Measurements from ENCODE around the gene ADAM22.
"Not testable (repeated sequence)": the region's sequence is repeated elsewhere in the genome, so short reads cannot be mapped to it uniquely, and the experiment has no call there.

ADAM22 gene, protein sequence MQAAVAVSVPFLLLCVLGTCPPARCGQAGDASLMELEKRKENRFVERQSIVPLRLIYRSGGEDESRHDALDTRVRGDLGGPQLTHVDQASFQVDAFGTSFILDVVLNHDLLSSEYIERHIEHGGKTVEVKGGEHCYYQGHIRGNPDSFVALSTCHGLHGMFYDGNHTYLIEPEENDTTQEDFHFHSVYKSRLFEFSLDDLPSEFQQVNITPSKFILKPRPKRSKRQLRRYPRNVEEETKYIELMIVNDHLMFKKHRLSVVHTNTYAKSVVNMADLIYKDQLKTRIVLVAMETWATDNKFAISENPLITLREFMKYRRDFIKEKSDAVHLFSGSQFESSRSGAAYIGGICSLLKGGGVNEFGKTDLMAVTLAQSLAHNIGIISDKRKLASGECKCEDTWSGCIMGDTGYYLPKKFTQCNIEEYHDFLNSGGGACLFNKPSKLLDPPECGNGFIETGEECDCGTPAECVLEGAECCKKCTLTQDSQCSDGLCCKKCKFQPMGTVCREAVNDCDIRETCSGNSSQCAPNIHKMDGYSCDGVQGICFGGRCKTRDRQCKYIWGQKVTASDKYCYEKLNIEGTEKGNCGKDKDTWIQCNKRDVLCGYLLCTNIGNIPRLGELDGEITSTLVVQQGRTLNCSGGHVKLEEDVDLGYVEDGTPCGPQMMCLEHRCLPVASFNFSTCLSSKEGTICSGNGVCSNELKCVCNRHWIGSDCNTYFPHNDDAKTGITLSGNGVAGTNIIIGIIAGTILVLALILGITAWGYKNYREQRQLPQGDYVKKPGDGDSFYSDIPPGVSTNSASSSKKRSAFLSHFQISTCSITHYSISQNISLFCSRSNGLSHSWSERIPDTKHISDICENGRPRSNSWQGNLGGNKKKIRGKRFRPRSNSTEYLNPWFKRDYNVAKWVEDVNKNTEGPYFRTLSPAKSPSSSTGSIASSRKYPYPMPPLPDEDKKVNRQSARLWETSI

DNA sequence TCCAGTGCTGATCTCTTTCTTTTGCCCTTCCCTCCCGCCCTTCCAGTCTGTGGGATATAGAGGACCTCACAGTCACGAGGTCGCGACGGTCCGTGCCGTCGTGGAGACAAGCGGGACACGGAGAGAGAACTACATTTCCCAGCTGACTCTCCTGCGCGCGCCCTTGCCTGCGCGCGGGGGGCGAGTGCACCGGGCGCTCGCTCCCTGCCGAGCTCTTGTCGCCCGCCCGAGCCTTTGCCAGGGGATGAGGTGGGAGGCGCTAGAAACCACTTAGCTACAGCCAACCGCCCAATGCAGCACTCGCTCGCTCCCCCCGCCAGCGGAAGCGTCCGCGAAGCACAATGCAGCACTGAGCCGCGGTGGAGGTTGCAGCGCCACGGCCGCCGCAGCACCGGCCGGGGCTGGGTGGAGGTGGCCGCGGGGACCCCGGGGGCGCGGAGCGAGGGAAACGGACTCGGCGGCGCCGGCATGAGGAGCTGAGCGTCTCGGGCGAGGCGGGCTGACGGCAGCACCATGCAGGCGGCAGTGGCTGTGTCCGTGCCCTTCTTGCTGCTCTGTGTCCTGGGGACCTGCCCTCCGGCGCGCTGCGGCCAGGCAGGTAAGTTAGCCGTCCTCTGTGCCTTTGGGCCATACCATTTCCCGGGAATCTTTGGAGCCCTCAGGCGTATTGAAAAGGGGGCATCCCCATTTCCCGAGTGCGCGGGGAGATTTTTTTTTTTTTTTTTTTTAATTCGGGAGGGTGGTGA, at the start of gene ADAM22:
Gene ADAM22 (plus strand): TSS at position 299 of the 746 bp plus-strand sequence. CDS start 215 bp downstream, at position 514.
- DNase-seq = peak; percentile 89

DNA sequence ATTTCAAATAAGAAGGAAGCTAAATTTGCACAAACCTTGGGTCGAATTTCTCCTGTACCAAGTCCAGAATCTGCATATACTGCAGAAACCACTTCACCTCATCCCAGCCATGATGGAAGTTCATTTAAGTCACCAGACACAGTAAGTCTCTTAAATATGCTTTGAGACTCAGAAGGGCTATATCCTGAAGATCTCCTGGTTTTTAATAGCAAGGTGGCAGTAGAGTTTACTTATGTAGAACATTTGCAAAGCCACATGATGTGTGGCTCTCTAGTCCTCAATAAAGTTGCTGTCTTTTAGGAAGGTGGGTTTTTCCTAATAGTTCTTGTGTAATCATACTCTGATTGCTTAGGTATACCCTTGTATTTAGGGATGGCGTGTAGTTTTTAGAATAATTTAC, 49.0 kb upstream of the ADAM22 start:
- no peak for DNase-seq

DNA sequence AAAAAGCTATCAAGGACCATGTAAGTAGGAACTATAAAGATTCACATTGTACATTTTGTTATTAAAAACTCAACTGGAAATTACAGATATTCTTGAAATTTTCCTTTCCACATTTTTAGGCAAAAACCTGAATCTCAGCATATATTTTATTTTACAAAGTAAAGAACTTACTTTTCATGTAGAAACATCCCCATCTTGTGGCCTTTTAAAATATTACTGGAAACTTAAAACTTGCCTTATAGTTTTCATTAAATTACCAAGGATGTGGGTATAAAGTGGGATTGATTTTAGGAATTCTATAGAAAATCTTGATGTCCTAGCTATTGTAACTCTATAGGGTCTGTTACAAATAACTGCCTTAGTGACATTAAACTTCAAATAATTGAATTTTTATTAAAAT, 47.2 kb upstream of the ADAM22 start:
- DNase-seq = no peak

DNA sequence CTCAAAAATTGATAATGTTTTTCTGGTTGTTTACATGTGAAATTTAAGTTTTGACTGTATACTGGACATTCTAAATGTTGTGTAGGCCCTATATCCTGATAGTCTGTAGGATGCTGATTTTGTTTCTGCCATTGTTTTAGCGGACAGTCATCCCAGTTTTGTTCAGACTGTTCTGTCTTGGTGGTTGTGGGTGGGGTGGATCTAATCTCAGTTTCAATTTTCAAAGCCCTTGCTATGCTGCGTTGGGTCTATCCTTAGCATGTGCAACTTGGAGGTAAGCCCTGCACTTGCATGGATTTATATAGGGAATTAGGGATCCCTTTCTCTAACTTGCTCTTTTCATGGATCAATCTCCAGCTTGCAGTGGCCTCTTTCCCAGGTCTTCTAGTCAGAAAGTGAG, 38.7 kb upstream of the ADAM22 start:
- DNase-seq = no peak

DNA sequence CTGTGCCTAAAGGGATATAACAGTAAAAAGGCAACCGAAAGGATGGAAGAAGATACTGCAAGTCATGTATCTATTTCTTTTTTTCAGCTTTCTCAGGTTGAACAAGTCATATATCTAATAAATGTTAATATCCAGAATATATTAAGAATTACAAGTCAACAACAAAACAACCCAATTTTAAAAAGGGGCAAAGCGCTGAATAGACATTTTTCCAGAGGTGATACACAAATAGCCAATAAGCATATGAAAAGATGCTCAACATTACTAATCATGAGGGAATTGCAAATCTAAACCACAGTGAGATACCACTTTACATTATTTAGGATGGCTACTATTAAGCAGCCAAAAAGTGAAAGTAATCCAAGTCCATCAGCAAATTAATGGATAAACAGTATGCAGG, 34.8 kb upstream of the ADAM22 start:
- no peak for DNase-seq

DNA sequence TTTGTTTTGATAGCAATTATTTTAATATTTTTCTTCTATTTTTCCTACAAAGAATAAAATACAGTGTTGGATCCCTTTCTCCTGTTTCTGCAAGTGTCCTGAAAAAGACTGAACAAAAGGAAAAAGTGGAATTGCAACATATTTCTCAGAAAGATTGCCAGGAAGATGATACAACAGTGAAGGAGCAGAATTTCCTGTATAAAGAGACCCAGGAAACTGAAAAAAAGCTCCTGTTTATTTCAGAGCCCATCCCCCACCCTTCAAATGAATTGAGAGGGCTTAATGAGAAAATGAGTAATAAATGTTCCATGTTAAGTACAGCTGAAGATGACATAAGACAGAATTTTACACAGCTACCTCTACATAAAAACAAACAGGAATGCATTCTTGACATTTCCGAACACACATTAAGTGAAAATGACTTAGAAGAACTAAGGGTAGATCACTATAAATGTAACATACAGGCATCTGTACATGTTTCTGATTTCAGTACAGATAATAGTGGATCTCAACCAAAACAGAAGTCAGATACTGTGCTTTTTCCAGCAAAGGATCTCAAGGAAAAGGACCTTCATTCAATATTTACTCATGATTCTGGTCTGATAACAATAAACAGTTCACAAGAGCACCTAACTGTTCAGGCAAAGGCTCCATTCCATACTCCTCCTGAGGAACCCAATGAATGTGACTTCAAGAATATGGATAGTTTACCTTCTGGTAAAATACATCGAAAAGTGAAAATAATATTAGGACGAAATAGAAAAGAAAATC, 26.7 kb upstream of the ADAM22 start:
- DNase-seq = not testable (repeated sequence)

DNA sequence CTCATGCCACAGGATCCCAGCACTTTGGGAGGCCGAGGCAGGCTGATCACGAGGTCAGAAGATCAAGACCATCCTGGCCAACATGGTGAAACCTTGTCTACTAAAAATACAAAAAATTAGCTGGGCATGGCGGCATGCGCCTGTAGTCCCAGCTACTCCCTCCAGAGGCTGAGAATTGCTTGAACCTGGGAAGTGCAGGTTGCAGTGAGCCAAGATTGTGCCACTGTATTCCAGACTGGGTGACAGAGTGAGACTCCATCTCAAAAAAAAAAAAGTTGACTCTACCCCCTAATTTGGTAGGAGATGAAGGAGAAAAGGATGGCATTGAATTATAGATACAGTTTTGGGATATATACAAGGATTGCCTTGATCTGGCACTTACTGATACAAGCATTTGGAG, 25.2 kb upstream of the ADAM22 start:
- DNase-seq = not testable (repeated sequence)

DNA sequence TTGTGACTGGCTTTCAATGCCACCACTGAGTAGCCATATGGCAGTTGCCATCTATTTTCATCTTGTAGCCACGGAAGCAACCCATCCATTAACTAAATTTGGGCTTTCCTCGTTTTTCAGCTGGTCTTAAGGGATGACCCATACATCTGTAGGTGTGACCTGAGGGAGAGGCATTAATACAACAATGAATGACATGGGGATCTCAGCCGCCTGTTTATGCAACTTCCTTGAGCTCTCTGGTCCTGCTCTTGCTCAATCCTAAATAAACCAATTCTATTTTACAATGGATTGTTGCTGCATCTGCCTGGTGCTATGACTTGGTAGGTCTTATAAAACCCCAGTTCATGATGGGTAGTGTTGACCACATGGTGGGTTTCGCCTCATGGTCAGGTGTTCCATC, 21.9 kb upstream of the ADAM22 start:
- DNase-seq = no peak

DNA sequence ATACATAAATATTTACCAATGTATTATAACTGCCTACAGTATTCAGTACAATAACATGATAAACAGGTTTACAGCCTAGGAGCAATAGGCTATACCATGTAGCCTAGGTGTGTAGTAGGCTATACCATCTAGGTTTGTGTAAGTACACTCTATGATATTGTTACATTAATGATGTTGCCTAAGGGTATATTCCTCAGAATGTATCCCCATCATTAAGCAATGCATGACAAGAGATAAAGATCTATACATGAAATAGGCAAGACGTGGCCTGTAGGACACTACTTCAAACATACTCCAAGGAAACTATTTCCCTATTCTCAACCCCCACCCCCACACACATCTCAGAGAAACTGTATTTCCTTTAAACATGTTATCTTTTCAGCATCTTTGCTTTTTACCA, 15.3 kb upstream of the ADAM22 start:
- no peak for DNase-seq

DNA sequence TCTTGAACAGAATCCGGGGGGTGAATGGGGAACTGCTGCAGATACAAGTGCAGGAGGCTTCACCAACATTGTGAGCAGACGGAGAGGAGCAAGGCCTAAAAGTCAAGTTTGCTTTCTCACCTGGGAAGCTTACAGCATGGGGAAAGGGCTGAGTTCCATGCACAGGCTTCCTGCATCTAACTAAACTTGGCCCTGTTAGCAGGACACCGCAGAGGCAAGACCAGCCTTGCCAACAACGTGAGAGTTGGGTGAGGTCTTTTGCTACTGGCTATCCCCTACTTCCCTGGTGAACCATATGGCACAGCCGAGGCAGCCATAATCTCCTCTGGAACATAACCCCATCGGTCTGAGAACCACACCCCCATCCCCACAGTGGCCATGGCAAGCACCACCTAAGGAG, 14.2 kb upstream of the ADAM22 start:
- no peak for DNase-seq

DNA sequence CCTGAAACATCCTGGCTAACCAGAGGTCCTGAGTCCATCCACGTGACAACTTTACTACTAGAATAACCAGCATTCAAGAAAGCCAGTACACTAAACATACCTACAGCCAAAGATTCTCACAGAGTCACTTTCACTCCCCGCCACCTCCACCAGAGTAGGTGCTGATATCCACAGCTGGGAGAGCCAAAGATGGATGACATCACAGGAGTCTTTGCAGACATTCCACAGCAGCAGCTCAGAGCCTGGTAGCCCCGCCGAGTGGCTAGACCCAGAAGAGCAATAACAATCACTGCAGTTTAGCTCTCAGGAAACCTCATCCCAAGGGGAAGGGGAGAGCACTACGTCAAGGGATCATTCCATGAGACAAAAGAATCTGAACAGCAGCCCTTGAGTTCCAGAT, 13.5 kb upstream of the ADAM22 start:
- DNase-seq = no peak

DNA sequence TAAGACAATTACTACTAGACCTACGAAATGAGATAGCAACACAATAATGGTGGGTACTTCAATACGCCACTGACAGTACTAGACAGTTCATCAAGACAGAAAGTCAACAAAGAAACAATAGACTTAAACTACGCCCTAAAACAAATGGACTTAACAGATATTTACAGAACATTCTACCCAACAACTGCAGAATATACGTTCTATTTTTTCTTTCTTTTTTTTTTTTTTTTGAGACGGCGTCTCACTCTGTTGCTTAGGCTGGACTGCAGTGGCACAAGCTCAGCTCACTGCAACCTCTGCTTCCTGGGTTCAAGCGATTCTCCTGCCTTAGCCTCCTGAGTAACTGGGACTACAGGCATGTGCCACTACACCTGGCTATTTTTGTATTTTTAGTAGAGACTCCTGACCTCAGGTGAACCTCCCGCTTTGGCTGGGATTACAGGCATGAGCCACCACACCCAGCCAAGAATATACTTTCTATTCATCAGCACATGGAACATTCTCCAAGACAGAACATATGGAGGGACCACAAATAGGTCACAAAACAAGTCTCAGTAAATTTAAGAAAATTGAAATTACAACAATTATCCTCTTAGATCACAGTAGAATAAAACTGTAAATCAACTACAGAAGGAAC, 11.2 kb upstream of the ADAM22 start:
- not testable (repeated sequence) for DNase-seq

DNA sequence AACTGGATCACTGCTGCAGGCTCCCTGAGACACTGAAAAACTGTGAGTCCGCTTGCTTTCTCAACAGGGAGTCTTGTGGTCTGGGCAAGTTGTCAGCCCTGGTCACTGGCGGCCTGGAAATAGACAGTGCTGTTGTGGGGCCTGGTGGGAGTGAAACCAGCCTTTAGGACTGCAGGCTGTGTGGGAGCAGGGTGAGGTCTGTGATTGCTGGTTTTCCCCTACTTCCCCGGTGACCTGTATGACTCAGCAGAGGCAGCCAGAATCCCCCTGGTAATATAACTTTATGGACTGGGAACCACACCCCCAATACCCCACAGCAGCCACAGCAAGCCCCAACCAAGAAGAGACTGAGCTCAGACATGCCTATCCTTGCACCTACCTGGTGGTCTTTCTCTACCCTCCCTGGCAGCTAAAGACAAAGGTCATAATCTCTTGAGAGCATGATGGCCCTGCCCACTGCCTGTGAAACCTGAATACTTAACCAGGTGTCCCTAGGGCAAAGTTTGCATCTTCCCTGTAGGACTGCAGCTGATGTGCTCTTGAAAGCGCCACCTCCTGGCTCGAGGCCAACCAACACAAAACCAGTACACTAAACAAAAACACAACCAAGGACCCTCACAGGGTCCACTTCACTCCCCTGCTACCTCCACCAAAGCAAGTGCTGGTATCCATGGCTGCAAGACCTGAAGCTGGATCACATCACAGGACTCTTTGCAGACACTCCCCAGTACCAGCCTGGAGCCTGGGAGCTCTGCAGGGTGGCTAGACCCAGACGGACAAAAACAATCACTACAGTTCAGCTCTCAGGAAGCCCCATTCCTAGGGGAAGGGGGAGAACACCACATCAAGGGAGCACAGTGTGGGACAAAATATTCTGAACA, 7.2 kb upstream of the ADAM22 start:
- peak; percentile 36 for DNase-seq

DNA sequence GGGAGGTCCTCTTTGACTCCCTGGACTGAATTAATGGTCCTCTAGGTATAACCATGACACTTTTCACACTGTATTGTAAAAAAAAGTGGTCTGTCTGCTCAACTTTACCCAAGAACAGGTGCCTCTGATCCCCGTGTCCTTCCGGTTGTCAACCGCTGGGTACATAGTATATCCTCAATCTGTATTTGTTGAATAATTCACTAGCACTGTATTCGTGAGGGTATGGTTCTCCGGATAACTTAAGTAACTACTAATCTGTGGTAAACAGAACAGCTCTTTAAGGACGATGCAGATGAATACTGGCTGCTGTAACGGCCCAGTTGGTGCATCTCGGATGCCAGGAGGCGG, 472 bp upstream of the ADAM22 start:
- DNase-seq = no peak

DNA sequence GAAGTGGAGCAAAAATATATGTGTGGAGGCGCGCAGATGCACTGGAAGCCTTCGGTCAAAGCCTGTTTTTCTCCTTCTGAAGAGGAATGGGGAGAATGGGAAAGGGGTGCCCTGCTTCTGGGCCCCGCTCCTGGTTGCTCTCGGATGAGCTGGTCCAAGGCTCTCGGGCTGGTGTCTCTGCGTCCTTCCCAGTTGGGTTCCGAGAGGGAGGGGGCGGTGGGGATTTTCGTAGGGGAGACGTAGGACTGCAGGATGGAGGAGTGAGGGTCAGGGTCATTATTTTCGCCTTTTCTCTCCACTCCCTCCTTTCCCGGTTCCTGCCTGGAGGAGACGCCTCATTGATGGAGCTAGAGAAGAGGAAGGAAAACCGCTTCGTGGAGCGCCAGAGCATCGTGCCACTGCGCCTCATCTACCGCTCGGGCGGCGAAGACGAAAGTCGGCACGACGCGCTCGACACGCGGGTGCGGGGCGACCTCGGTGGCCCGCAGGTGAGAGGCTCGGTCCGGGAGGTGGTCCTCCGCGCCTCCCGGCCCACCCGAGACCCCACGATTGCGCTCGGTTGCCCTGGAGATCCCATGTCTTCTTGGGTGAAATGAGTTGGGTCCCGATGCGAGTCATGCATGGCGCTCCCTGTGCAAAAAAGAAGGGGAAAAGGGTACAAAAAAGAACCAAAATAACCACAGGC, 790 bp downstream of the ADAM22 start:
- no peak for DNase-seq

DNA sequence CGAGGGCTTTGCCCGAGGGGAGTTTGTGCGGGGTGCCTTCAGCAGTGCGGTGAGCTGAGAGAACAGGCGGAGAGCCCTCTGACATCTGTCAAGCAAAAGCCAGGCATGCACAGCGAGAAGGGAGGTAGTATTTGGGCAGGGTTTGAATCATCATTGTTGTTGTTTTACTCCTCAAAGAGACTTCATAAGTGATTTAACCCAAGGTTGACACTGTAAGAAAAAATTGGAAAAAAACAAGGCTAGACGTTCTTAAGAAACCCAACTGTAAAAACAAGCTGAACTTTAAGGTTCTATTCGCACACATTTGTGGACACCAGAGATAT, 1.3 kb downstream of the ADAM22 start:
- no peak for DNase-seq

DNA sequence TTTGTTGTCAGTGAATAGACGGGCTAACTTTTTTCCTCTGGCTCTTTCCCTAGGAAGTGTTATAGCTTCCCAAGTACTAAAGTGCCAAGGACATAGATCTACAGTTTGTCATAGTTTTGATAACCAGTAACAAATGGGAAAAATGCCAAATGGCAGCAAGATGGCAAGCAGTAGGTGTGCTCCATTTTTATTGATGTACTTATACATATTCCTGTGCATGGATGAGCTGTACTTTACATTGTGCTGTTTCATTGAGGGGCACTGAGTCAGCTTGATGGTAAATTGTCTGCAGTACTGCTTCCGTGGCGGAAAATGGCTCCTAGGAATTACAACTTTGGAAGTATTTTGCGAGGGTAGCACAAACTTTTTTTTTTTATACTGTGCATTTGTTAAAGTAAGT, 7.1 kb downstream of the ADAM22 start:
- DNase-seq = no peak

DNA sequence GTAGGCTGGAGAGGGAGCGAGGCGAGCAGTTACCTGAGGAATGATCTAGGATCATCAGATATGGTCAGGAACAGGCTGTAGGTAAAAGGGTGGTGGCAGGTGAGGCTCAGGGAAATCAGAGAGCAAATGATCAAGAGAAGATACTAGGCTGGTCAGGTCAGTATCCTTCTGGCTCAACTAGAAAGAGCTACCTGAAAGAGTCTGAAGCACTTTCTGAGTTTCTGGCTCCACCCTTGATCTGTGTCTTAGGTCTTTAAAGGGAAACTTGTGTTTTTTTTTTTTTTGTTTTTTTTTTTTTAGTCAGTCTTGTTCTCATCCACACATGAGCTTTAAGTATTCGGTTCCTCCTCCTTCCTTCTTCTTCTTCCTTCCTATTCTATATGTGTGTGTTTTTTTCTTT, 10.5 kb downstream of the ADAM22 start:
- no peak for DNase-seq

DNA sequence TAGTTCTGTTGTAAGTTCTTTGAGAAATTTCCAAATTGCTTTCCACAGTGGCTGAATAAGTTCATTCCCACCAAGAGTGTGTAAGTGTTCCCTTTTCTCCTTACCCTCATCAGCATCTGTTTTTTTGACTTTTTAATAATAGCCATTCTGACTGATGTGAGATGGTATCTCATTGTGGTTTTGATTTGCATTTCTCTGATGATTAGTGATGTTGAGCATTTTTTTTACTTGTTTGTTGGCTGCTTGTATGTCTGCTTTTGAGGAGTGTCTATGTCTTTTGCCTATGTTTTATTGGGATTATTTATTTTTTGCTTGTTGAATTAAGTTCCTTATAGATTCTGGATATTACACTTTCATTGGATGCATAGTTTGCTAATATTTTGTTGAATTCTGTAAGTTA, 11.9 kb downstream of the ADAM22 start:
- DNase-seq = not testable (repeated sequence)

DNA sequence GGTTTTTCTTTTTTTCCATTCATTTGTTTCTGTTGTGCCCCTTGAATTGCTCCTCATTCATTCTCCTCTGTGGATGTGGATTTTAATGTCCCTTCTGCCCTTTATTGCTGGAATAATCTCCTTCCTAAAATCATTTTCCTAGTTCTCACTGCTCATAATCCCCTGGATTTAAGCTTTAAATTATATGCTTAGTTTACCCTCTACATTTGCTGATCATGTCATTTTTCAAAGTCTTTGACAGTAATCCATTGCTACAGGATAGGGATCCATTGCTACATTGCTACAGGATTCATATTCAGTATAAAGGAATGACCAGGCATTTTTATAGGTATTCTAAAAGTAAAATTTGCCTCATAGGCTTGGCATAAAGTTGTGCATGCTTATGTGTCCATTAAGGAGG, 14.3 kb downstream of the ADAM22 start:
- DNase-seq = no peak

DNA sequence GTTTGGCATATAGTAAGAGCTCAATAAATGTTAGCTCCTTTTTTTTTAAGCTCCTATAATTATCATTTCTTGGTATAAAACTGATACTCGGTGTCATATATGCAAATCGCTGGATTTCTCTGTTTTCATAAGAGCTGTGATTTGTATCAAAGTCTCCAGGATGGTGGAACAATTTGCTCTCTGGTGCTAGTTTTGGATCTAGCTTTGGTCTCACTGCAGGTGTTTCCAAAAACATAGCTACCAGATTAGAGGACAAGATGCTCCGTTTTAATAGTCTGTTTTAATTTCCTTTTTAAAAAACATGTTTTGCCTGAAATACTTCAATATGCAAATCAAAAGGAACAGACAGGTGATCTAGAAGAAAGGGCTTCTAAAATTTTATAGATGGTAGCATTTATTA, 25.3 kb downstream of the ADAM22 start:
- DNase-seq = no peak
